Mesenchymal stem cell (in vitro differentiated cells and primary cell): Measurements from ENCODE around the gene ZNF644. TPM values are rescaled to one million over a fixed set of nuclear protein-coding genes. Genes with fewer than 3 reads are reported as not detected.

Experiments used
- DNase-seq: peaks from one replicate; pipeline ENCODE4 v3.0.0-alpha.2; 2013
- H2AFZ ChIP-seq: one replicate; pipeline ENCODE4 v1.6.1; 2013; ENCODE audit warnings: low read depth, mild to moderate bottlenecking, control low read depth, inconsistent platforms, low read length, moderate library complexity
- H2AK5ac ChIP-seq: 2 replicates; pipeline ENCODE4 v1.6.1; 2013; ENCODE audit warnings: low read length, moderate library complexity, mild to moderate bottlenecking, inconsistent platforms; ENCODE audit not compliant: severe bottlenecking
- H2BK120ac ChIP-seq: one replicate; pipeline ENCODE4 v1.6.1; 2013; ENCODE audit warnings: low read depth, mild to moderate bottlenecking, inconsistent platforms, low read length, moderate library complexity
- H2BK12ac ChIP-seq, 2 experiments: one replicate each; pipeline ENCODE4 v1.6.1; 2013; ENCODE audit warnings: inconsistent platforms in 2 of 2, low read length in 2 of 2, mild to moderate bottlenecking in 2 of 2, moderate library complexity in 2 of 2, control low read depth in 1 of 2
- H2BK15ac ChIP-seq: one replicate; pipeline ENCODE4 v1.6.1; 2013; ENCODE audit warnings: mild to moderate bottlenecking, low read depth, inconsistent platforms; ENCODE audit not compliant: poor library complexity, severe bottlenecking
- H2BK5ac ChIP-seq: 2 replicates; pipeline ENCODE4 v1.6.1; 2013; ENCODE audit warnings: low read depth, mild to moderate bottlenecking, low read length, control low read depth, inconsistent platforms; ENCODE audit not compliant: poor library complexity, severe bottlenecking
- H3K14ac ChIP-seq, 2 experiments: one replicate each; pipeline ENCODE4 v1.6.1; 2013; ENCODE audit warnings: inconsistent platforms in 2 of 2, low read length in 2 of 2, control low read depth in 1 of 2, mild to moderate bottlenecking in 1 of 2, moderate library complexity in 1 of 2
- H3K18ac ChIP-seq, 2 experiments: one replicate each; pipeline ENCODE4 v1.6.1; 2013; ENCODE audit warnings: inconsistent platforms in 2 of 2, low read length in 2 of 2, control low read depth in 1 of 2, low read depth in 1 of 2, mild to moderate bottlenecking in 1 of 2
- H3K23ac ChIP-seq, 2 experiments: one replicate each; pipeline ENCODE4 v1.6.1; 2013; ENCODE audit warnings: inconsistent platforms in 2 of 2, low read length in 2 of 2, mild to moderate bottlenecking in 2 of 2, moderate library complexity in 2 of 2, control low read depth in 1 of 2
- H3K27ac ChIP-seq: 2 replicates; pipeline ENCODE4 v1.5.1; 2013; ENCODE audit warnings: mild to moderate bottlenecking, moderate library complexity, low read length, control low read depth, inconsistent platforms; ENCODE audit not compliant: poor library complexity, severe bottlenecking
- H3K27me3 ChIP-seq, 2 experiments: 2 replicates each; pipeline versions ENCODE4 v1.6.1 to v1.7.0; 2013; ENCODE audit warnings: low read length in 2 of 2, mild to moderate bottlenecking in 2 of 2, moderate library complexity in 2 of 2, control low read depth in 1 of 2, inconsistent platforms in 1 of 2; ENCODE audit not compliant: control insufficient read depth in 1 of 2, insufficient read depth in 1 of 2
- H3K36me3 ChIP-seq, 2 experiments: 2 replicates each; pipeline versions ENCODE4 v1.6.1 to v1.7.0; 2013; ENCODE audit warnings: low read length in 2 of 2, control low read depth in 1 of 2, inconsistent platforms in 1 of 2, low read depth in 1 of 2, mild to moderate bottlenecking in 1 of 2; ENCODE audit not compliant: insufficient read depth in 2 of 2, control insufficient read depth in 1 of 2
- H3K4ac ChIP-seq, 2 experiments: one replicate each; pipeline ENCODE4 v1.6.1; 2013; ENCODE audit warnings: inconsistent platforms in 2 of 2, low read length in 2 of 2, mild to moderate bottlenecking in 2 of 2, moderate library complexity in 2 of 2, control low read depth in 1 of 2, low read depth in 1 of 2
- H3K4me1 ChIP-seq: 2 replicates; pipeline ENCODE4 v1.6.1; 2013; ENCODE audit warnings: low read depth, low read length, control low read depth; ENCODE audit not compliant: control insufficient read depth, insufficient read depth
- H3K4me2 ChIP-seq: 2 replicates; pipeline ENCODE4 v1.6.1; 2013; ENCODE audit warnings: low read length, mild to moderate bottlenecking, inconsistent platforms; ENCODE audit not compliant: poor library complexity, severe bottlenecking
- H3K4me3 ChIP-seq, 2 experiments: 2 replicates each; pipeline versions ENCODE4 v1.5.1 to v1.7.0; 2013; ENCODE audit warnings: low read length in 2 of 2, mild to moderate bottlenecking in 2 of 2, control low read depth in 1 of 2, low read depth in 1 of 2; ENCODE audit not compliant: insufficient read depth in 1 of 2
- H3K79me1 ChIP-seq: replicated peaks from 2 replicates; pipeline ENCODE4 v1.6.1; 2013; ENCODE audit warnings: mild to moderate bottlenecking, control low read depth, low read length, inconsistent platforms; ENCODE audit not compliant: poor library complexity, severe bottlenecking
- H3K9ac ChIP-seq: 2 replicates; pipeline ENCODE4 v1.7.0; 2013; ENCODE audit warnings: mild to moderate bottlenecking, low read length, moderate library complexity
- H3K9me3 ChIP-seq: 2 replicates; pipeline ENCODE4 v1.7.0; 2013; ENCODE audit warnings: mild to moderate bottlenecking, low read length; ENCODE audit not compliant: control insufficient read depth
- H4K8ac ChIP-seq: one replicate; pipeline ENCODE4 v1.6.1; 2013; ENCODE audit warnings: inconsistent platforms, mild to moderate bottlenecking, low read length, moderate library complexity
- H4K91ac ChIP-seq: one replicate; pipeline ENCODE4 v1.6.1; 2013; ENCODE audit warnings: mild to moderate bottlenecking, low read length, inconsistent platforms
- WGBS: methylation state at CpG from one replicate; pipeline ENCODE4 v1.1.7; 2013; ENCODE audit warnings: mixed read lengths; 5-methylcytosine and 5-hydroxymethylcytosine counted together
- polyA plus RNA-seq, 2 experiments: library from polyadenylated mRNA; stranded (reverse); fragments of 200-250 nt; gene quantifications; one replicate each; pipeline ENCODE4 v1.2.3, GENCODE V29; 2013

Gene ZNF644
- polyA plus RNA-seq (2013, experiment 1 of 2): 22.6 TPM
- polyA plus RNA-seq (2013, experiment 2 of 2): 22.1 TPM

DNA sequence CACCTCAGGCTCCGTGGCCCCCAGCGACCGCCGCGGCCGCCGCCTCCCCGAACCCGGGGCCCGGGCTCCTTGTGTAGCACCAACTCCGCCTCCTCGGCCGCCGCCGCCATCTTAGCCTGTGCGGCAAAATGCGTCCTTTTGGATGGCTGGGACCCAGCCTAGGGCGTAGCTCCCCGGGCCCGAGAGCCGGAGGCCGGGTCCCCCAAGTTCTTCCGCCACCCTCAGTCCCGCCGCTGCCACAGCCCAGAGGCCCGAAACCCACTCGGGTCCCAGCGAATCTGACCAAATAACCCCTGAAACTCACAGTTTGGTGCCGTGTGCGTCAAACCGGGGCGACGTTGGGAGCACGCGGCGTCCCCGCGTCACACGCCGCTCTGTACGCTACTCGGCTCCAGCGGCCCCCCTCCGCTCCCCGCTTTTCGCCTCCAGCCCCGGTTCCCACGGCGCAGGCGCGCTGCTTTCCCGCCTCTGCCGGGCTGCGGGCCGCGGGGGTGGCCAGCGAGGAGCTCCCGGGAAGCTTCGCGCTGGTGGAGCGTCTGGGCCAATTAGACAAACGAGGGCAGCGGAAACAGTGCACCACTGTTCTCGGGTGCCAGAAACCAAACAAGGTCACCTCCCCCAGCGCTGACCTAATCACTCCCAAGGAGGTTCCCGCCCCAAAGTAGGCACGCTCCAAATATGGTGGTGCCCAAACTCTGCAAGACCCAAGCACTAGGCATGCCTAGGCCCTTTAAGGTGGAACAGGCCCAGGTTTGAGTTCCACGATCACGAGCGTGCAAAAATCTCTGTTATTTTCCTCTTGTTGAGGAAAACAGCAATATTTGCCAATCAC, at the start of gene ZNF644:
ZNF644 (minus strand) TSS at position 350 of the 832 bp plus-strand sequence. CDS start 39,682 bp downstream, outside the sequence.
- H2BK15ac ChIP-seq: peak within 1 kb of the TSS; percentile 99
- peak within 1 kb of the TSS; percentile 83 to 96 for H3K23ac ChIP-seq
- H2BK12ac ChIP-seq: peak within 1 kb of the TSS; percentile 44 to 60
- peak within 1 kb of the TSS; percentile 74 for H2AFZ ChIP-seq
- H3K27ac ChIP-seq: peak within 1 kb of the TSS; percentile 100
- peaks cover 0 to 4% of the 10 kb centered on the region in 2 experiments for H3K36me3 ChIP-seq
- H4K91ac ChIP-seq: peak within 1 kb of the TSS; percentile 85
- peaks cover 5% of the 10 kb centered on the region for H3K4me1 ChIP-seq
- H2BK5ac ChIP-seq: peak within 1 kb of the TSS; percentile 99
- H3K4me2 ChIP-seq: peak within 1 kb of the TSS; percentile 62
- peak within 1 kb of the TSS in 1 of 2 experiments; percentile 92 for H3K14ac ChIP-seq
- WGBS: under 1% methylated on average over 70 of the region's 70 CpGs
- peak; percentile 89 for DNase-seq
- H2BK120ac ChIP-seq: peak within 1 kb of the TSS; percentile 77
- H3K4ac ChIP-seq: peak within 1 kb of the TSS; percentile 96 to 98
- peak within 1 kb of the TSS; percentile 98 to 99 for H3K18ac ChIP-seq
- H3K27me3 ChIP-seq: no peaks in the 10 kb centered on the region
- peak within 1 kb of the TSS; percentile 92 for H4K8ac ChIP-seq
- no peaks in the 10 kb centered on the region for H3K79me1 ChIP-seq
- peak within 1 kb of the TSS; percentile 61 for H2AK5ac ChIP-seq
- peak within 1 kb of the TSS; percentile 99 for H3K9ac ChIP-seq
- no peaks in the 10 kb centered on the region for H3K9me3 ChIP-seq
- peak within 1 kb of the TSS; percentile 85 to 97 for H3K4me3 ChIP-seq

DNA sequence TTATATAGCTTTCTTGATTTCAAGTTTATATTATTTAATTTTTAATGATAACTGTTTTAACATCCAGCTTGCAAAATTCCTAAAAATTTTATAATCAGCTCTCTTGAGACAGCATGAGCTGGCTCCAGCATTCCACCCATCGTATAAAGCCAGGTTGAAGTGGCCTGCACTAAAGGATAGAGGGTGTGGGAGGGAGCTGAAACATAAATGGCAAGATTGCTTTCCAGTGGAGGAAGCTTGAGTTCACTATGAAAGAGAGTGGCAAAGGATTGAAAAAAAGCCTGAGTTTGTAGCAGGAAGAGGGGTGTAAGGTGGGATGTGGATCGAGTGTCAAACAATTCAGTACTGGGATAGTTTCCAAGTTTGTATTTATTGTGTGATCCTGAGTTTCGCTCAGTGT, 48.5 kb upstream of the ZNF644 start:
- Histone ChIP-seq H3K4me2 (no peak overlapping the region), H3K27ac (no peak overlapping the region), H3K27me3 (no peaks in the 10 kb centered on the region), H2BK5ac (no peak overlapping the region), H4K91ac (no peak overlapping the region), H3K79me1 (no peaks in the 10 kb centered on the region), H3K9me3 (no peaks in the 10 kb centered on the region), H2BK15ac (no peak overlapping the region), H3K18ac (no peak overlapping the region), H3K9ac (peak overlapping the region; percentile 67), H3K36me3 (no peaks in the 10 kb centered on the region), H3K23ac (no peak overlapping the region), H3K4ac (no peak overlapping the region), H4K8ac (no peak overlapping the region), H2BK120ac (no peak overlapping the region), H2BK12ac (no peak overlapping the region), H3K4me3 (peak overlapping the region in 1 of 2 experiments; percentile 55), H2AK5ac (no peak overlapping the region), H3K14ac (no peak overlapping the region), H3K4me1 (no peaks in the 10 kb centered on the region), H2AFZ (no peak overlapping the region)
- DNase-seq: no peak
- WGBS: 79% methylated on average over 3 of the region's 3 CpGs

DNA sequence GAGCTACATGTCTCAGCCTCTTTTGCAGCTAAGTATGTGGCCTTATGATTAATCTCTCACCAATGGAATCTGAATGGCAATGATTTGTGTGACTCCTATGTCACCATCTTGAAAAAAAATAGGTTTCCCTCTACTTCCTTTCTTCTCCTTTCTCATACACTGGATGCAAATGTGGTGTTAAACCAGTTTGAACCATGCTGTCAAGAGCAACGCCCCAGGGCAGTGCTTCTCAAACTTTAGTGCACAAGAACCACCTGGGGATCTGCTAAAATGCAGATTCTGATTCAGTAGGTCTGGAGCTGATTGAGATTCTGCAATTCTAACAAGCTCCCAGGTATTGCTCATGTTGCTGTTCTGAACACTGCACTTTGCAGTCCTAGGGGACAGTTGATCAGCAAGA, 44.7 kb upstream of the ZNF644 start:
- 17% methylated on average over 1 of the region's 1 CpG for WGBS

DNA sequence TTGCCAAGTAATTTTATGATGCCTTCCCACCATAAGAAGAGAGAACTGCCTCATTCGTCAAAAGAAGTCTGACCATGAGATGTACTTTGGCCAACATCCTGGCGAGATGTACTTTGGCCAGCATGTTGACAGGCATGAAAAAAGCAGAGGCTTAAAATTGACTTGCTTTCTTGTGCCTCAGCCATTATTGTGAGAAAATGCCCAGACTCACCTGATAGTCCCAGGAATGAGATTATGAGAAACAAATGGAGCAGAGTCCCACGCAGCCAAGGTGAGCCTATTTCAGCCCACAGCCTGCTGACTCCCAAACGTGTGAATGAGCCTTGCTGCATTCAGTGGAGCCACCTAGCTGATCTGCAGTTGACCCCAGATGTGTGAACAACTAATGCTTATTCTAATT, 43.5 kb upstream of the ZNF644 start:
- H2AK5ac ChIP-seq: no peak overlapping the region
- H3K14ac ChIP-seq: no peak overlapping the region
- no peaks in the 10 kb centered on the region for H3K9me3 ChIP-seq
- H3K27ac ChIP-seq: no peak overlapping the region
- H2BK15ac ChIP-seq: no peak overlapping the region
- no peaks in the 10 kb centered on the region for H3K79me1 ChIP-seq
- no peaks in the 10 kb centered on the region for H3K27me3 ChIP-seq
- no peak overlapping the region for H3K18ac ChIP-seq
- 64% methylated on average over 4 of the region's 4 CpGs for WGBS
- H3K4me2 ChIP-seq: no peak overlapping the region
- no peak overlapping the region for H3K4me3 ChIP-seq
- no peak overlapping the region for H2BK5ac ChIP-seq
- H2AFZ ChIP-seq: no peak overlapping the region
- DNase-seq: no peak
- H4K91ac ChIP-seq: no peak overlapping the region
- H2BK12ac ChIP-seq: no peak overlapping the region
- no peak overlapping the region for H2BK120ac ChIP-seq
- H3K23ac ChIP-seq: no peak overlapping the region
- no peak overlapping the region for H4K8ac ChIP-seq
- H3K4ac ChIP-seq: no peak overlapping the region
- no peak overlapping the region for H3K9ac ChIP-seq
- H3K36me3 ChIP-seq: no peaks in the 10 kb centered on the region
- no peaks in the 10 kb centered on the region for H3K4me1 ChIP-seq

More for the DNA sequence above, 44.7 kb upstream of the ZNF644 start:
- no peak overlapping the region for H2BK15ac ChIP-seq
- H2BK5ac ChIP-seq: no peak overlapping the region
- no peak overlapping the region for H3K18ac ChIP-seq
- H3K27ac ChIP-seq: no peak overlapping the region
- no peak overlapping the region for H3K4me3 ChIP-seq
- H3K36me3 ChIP-seq: no peaks in the 10 kb centered on the region
- H2BK120ac ChIP-seq: no peak overlapping the region
- no peaks in the 10 kb centered on the region for H3K4me1 ChIP-seq
- H2AK5ac ChIP-seq: no peak overlapping the region
- H4K8ac ChIP-seq: no peak overlapping the region
- no peaks in the 10 kb centered on the region for H3K9me3 ChIP-seq
- H3K79me1 ChIP-seq: no peaks in the 10 kb centered on the region
- no peaks in the 10 kb centered on the region for H3K27me3 ChIP-seq
- no peak overlapping the region for H3K14ac ChIP-seq
- no peak overlapping the region for H2AFZ ChIP-seq
- H3K23ac ChIP-seq: no peak overlapping the region
- no peak overlapping the region for H3K4ac ChIP-seq
- no peak for DNase-seq
- no peak overlapping the region for H4K91ac ChIP-seq
- H3K9ac ChIP-seq: no peak overlapping the region
- no peak overlapping the region for H3K4me2 ChIP-seq
- no peak overlapping the region for H2BK12ac ChIP-seq
